Activated T-cell treated with anti-CD3 and anti-CD28 coated beads for 1 hour (primary cell): ENCODE measurements around the gene ZNF24.

ENCODE experiments used
- DNase-seq: peaks from one replicate; pipeline ENCODE4 v3.0.0-alpha.2; 2020; ENCODE audit warnings: low read depth

The ZNF24 gene

GRCh38 chr18:35290094-35290735 is 54.0 kb downstream of the ZNF24 start, which contains the start of gene ZSCAN30:
ZSCAN30 (minus strand) TSS chr18:35290229; CDS start chr18:35264352, 25,877 bp downstream.
- DNase-seq, result peak; percentile 94

GRCh38 chr18:35289727-35290093 is 54.5 kb downstream of the ZNF24 start:
- no peak for DNase-seq

GRCh38 chr18:35289293-35289692 is 54.9 kb downstream of the ZNF24 start:
- no peak for DNase-seq

- no peak for DNase-seq
Measured at GRCh38 chr18:35284841-35285240, 59.4 kb downstream of the ZNF24 start.

- DNase-seq, result no peak
Measured at GRCh38 chr18:35283923-35284794, 60.1 kb downstream of the ZNF24 start.

GRCh38 chr18:35282353-35282752 is 61.9 kb downstream of the ZNF24 start:
- DNase-seq, result no peak
